IPS-20b (cell line): ENCODE results near the gene ARHGAP15.

ENCODE experiments used
- H3K27ac ChIP-seq: one replicate; pipeline ENCODE4 v1.5.1; 2013; ENCODE audit warnings: low read length
- H3K27me3 ChIP-seq: 2 replicates; pipeline ENCODE4 v1.6.1; 2013; ENCODE audit warnings: mild to moderate bottlenecking, low read length, inconsistent platforms; ENCODE audit not compliant: insufficient read depth
- H3K36me3 ChIP-seq: 2 replicates; pipeline ENCODE4 v1.6.1; 2013; ENCODE audit warnings: low read depth, mild to moderate bottlenecking, inconsistent platforms, low read length, moderate library complexity; ENCODE audit not compliant: insufficient read depth
- H3K4me1 ChIP-seq: 2 replicates; pipeline ENCODE4 v1.6.1; 2013; ENCODE audit warnings: mild to moderate bottlenecking, control low read depth, inconsistent platforms, low read length, moderate library complexity; ENCODE audit not compliant: insufficient read depth
- H3K4me3 ChIP-seq: 2 replicates; pipeline ENCODE4 v1.5.1; 2013; ENCODE audit warnings: mild to moderate bottlenecking, low read length, inconsistent platforms
- H3K9ac ChIP-seq: 2 replicates; pipeline ENCODE4 v1.6.1; 2013; ENCODE audit warnings: low read depth, mild to moderate bottlenecking, inconsistent platforms, low read length, moderate library complexity
- H3K9me3 ChIP-seq: 2 replicates; pipeline ENCODE4 v1.6.1; 2013; ENCODE audit warnings: mild to moderate bottlenecking, low read depth, low read length, inconsistent platforms; ENCODE audit not compliant: insufficient read depth

ARHGAP15 gene

DNA sequence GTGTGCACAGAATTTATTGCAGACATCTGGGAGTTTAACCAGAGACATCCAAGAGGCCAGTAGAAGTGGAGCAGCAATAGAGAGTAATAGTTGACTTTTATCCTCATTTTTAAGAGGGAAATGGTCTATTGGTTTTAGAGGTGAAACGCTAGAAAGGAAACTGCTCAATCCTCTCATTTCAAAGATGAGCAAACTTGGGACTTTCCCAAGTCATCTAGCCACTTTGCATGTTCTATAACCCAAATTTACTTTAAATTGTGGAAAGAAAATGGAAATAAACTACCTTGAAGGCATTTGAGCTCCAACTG is 601.7 kb downstream of the ARHGAP15 start:
- H3K27me3 ChIP-seq: no peaks in the 10 kb centered on the region
- no peak overlapping the region for H3K4me3 ChIP-seq
- no peak overlapping the region for H3K9ac ChIP-seq
- H3K27ac ChIP-seq: no peak overlapping the region
- H3K9me3 ChIP-seq: no peaks in the 10 kb centered on the region
- H3K4me1 ChIP-seq: peaks cover 4% of the 10 kb centered on the region; the same call in 1 of the 2 replicates
- H3K36me3 ChIP-seq: no peaks in the 10 kb centered on the region

DNA sequence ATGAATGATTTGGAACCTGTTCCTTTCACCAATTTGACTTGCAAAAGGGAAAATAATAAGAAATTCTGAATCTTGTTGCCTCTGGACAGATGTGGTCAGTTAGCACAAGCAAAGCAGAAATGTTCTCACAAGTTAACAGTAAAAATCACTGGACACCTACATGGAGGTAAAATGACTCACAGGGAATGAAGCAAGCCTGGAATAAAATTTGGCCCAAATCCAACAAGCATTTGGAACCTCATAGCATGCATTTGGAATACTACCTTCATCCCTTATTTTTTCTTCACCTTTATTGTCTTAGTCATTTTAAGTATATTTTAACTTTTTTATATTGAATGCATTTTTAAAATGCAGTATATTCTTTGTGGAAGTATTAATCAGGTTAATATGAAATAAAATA is 602.9 kb downstream of the ARHGAP15 start:
- H3K4me3 ChIP-seq: no peak overlapping the region
- no peaks in the 10 kb centered on the region for H3K36me3 ChIP-seq
- no peaks in the 10 kb centered on the region for H3K9me3 ChIP-seq
- H3K27me3 ChIP-seq: no peaks in the 10 kb centered on the region
- peaks cover 4% of the 10 kb centered on the region; the same call in 1 of the 2 replicates for H3K4me1 ChIP-seq
- H3K27ac ChIP-seq: no peak overlapping the region
- no peak overlapping the region for H3K9ac ChIP-seq

DNA sequence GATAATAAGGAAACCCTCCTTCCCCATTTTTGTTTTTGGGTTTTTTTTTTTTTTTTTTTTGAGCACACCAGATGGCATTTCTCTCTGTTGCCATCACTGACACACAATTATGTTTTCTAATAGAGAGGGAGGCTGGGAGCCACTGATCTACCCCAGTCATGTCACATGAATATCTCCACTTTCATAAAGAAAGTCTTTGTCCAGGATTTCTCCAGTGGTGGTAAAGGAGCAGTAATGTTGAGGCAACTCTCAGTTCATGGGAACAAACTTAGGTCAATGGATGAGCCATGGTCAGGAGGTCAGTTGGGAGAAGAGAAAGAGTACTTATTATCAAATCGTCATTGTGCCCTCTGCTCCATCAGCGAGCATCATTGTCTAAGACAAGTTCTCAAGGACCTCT is 603.7 kb downstream of the ARHGAP15 start:
- Histone ChIP-seq H3K9ac (no peak overlapping the region), H3K4me3 (no peak overlapping the region), H3K27ac (no peak overlapping the region), H3K9me3 (no peaks in the 10 kb centered on the region), H3K4me1 (peaks cover 4% of the 10 kb centered on the region; the same call in 1 of the 2 replicates), H3K27me3 (no peaks in the 10 kb centered on the region), H3K36me3 (no peaks in the 10 kb centered on the region)

DNA sequence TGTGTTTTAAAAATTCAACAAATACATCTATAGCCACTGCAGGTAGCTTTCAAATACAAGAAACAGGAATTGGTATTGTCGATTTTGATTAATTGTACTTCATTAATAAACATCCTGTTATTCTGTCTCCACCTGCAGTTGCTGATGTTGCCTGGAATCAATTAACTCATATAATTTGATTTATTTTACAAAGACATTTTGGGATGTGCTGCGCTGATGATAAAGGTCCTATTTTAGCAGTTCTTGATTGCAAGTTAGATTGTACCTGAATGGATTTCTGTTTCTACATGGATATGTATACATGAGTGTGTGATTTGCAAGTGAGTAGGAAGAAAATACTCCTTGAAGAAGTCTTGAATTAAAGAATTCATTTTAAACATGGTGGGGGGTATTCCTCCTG is 605.3 kb downstream of the ARHGAP15 start:
- Histone ChIP-seq H3K4me1 (no peaks in the 10 kb centered on the region; the same call in 1 of the 2 replicates), H3K27ac (no peak overlapping the region), H3K27me3 (no peaks in the 10 kb centered on the region), H3K4me3 (no peak overlapping the region), H3K9ac (no peak overlapping the region), H3K9me3 (no peaks in the 10 kb centered on the region), H3K36me3 (no peaks in the 10 kb centered on the region)

DNA sequence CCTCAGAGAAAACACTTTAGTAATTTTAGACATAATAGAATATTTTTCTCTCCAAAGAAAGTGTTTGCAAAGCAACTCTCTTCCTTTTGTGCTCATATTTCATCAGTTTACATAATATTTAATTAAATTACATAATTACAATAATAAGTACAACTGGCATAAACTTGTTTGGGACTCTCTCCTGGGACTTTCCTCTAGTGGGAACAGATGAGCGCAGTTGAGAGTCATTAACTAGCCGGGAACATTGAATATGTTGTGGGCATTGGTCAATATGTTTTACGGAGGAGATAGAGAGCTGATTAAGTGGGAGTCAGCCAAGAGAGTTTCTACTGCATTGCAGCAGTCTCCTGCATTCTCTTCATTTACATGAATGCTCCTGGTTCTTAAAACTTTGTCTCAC is 607.7 kb downstream of the ARHGAP15 start:
- H3K4me1 ChIP-seq: peaks cover 8% of the 10 kb centered on the region; the same call in 1 of the 2 replicates
- H3K9ac ChIP-seq: no peak overlapping the region
- no peaks in the 10 kb centered on the region for H3K36me3 ChIP-seq
- no peaks in the 10 kb centered on the region for H3K27me3 ChIP-seq
- H3K4me3 ChIP-seq: no peak overlapping the region
- no peaks in the 10 kb centered on the region for H3K9me3 ChIP-seq
- H3K27ac ChIP-seq: no peak overlapping the region

DNA sequence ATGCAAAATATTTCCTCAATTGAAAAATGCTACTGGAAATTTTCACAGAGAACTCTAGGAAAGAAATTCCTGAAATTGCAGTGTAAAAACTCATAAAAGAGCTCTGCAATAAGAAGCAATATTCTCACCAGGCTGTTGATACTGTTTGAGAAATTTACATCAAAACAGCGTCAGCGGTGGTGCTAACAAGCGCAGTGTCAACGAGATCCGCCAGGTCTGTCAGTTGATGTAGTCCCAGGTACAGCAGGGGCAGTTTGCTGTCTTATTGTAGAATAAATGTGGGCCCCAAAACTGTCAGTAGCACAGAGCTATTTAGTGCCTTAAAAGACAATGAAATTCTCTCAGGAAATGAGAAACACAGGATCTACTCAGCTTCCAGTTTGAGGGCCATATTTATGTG is 611.2 kb downstream of the ARHGAP15 start:
- Histone ChIP-seq H3K27me3 (no peaks in the 10 kb centered on the region), H3K4me1 (peaks cover 10% of the 10 kb centered on the region; the same call in 1 of the 2 replicates), H3K36me3 (no peaks in the 10 kb centered on the region), H3K9me3 (no peaks in the 10 kb centered on the region), H3K9ac (no peak overlapping the region), H3K4me3 (no peak overlapping the region), H3K27ac (no peak overlapping the region)

DNA sequence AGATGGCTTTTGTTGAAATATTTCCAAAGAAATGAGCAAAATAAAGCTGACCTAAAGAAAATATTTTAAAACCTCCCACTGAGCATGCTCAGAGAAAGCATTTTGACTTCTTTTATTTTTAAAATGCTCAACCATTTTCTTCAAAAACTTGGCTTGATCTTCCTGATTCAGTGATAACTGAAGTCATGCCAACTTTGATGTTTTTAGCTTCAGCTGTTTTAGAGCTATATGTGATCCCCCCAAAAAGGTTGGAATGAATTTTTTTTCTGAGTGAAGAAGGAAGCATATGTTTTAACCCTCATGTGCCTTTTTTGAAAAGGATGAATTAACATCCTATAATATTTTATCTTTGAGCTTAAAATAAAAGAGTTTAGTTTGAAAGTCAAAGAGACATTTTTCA is 612.0 kb downstream of the ARHGAP15 start:
- no peaks in the 10 kb centered on the region for H3K36me3 ChIP-seq

DNA sequence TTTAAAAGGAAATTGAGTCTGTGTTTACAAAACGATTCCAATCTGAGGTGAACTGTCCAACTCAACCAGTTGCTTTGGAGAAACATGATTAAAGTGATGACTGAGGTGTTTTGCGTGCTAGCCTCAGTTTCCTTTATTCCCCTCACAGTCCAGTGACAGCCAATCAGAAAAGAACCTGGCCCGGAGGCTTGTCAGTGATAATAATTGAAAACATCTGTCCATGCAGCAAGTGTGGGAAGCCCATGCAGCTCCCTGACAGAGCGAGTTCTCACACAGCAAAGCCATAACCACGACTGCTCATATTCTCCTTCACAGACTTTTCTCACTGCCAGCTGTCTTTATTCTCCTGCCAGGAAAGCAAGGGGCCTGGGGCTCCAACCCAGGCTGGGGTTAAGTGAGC is 613.4 kb downstream of the ARHGAP15 start:
- Histone ChIP-seq H3K9ac (no peak overlapping the region), H3K4me3 (no peak overlapping the region), H3K4me1 (peaks cover 10% of the 10 kb centered on the region; the same call in 1 of the 2 replicates), H3K27ac (no peak overlapping the region), H3K27me3 (no peaks in the 10 kb centered on the region), H3K9me3 (no peaks in the 10 kb centered on the region), H3K36me3 (no peaks in the 10 kb centered on the region)

More for the DNA sequence above, 612.0 kb downstream of the ARHGAP15 start:
- Histone ChIP-seq H3K27me3 (no peaks in the 10 kb centered on the region), H3K4me1 (peaks cover 10% of the 10 kb centered on the region; the same call in 1 of the 2 replicates), H3K9ac (no peak overlapping the region), H3K4me3 (no peak overlapping the region), H3K27ac (no peak overlapping the region), H3K9me3 (no peaks in the 10 kb centered on the region)

DNA sequence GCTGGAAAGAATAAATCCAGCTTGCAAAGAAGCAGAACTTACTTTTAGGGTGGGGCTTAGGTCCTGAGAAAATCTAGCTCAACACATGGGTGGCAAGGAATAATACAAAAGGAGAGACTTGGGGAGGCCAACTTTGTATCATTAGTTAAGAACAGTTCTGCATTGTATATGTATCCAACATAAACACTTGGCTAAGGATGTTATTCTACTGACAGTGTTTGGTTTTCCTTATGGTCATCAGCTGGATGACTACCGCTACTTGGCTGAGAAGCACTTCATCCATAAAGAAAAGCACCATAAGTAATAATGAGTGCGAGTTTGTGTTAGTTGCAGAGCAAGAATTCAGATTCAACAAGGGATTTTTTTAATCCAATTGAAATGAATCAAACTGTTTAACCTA is 614.9 kb downstream of the ARHGAP15 start:
- Histone ChIP-seq H3K36me3 (no peaks in the 10 kb centered on the region), H3K4me3 (no peak overlapping the region), H3K9me3 (no peaks in the 10 kb centered on the region), H3K27me3 (no peaks in the 10 kb centered on the region), H3K4me1 (peaks cover 10% of the 10 kb centered on the region; the same call in 1 of the 2 replicates), H3K9ac (no peak overlapping the region), H3K27ac (no peak overlapping the region)

DNA sequence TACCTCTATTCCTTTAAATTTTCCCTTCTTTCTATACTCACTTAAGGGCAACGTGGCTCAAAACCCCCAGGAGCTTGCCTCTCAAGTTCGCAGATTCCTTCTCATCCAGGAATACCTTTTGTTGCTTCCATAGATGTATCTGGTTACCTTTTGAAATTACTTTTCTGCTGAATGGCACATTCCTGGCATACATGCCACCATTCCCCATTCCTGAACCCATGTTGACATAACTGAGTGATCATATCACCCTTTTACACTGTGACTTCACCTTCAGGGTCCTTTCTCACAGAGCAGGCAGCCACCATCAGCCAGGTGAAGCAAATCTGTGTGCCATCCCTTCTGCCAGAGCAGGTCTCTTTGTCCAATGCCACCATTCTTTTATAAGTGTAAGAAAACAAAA is 615.8 kb downstream of the ARHGAP15 start:
- Histone ChIP-seq H3K4me1 (peaks cover 9% of the 10 kb centered on the region; the same call in 1 of the 2 replicates), H3K27ac (no peak overlapping the region), H3K4me3 (no peak overlapping the region), H3K27me3 (no peaks in the 10 kb centered on the region), H3K9ac (no peak overlapping the region), H3K36me3 (no peaks in the 10 kb centered on the region), H3K9me3 (no peaks in the 10 kb centered on the region)

DNA sequence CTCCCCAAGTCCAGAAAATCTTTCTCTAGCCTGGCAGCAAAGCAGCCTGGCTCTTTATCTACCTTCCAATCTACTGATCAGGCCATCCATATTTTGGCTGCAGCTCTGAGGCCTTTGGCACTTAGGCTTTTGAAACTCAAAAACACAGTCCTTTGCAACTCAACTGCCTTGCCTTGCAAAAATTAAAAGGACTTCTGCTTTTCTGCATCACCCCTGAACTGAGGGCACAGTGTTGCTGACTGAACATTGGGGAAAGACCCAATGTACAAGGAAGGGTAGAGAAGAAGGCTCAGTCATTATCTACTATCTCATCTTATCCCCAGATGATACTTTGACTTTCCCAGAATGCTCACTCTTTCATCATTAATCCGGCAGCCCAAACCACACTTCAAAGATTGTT is 625.5 kb downstream of the ARHGAP15 start:
- Histone ChIP-seq H3K36me3 (no peaks in the 10 kb centered on the region), H3K27me3 (no peaks in the 10 kb centered on the region), H3K9me3 (no peaks in the 10 kb centered on the region), H3K4me1 (peaks cover 22% of the 10 kb centered on the region), H3K27ac (no peak overlapping the region), H3K4me3 (no peak overlapping the region), H3K9ac (no peak overlapping the region)

DNA sequence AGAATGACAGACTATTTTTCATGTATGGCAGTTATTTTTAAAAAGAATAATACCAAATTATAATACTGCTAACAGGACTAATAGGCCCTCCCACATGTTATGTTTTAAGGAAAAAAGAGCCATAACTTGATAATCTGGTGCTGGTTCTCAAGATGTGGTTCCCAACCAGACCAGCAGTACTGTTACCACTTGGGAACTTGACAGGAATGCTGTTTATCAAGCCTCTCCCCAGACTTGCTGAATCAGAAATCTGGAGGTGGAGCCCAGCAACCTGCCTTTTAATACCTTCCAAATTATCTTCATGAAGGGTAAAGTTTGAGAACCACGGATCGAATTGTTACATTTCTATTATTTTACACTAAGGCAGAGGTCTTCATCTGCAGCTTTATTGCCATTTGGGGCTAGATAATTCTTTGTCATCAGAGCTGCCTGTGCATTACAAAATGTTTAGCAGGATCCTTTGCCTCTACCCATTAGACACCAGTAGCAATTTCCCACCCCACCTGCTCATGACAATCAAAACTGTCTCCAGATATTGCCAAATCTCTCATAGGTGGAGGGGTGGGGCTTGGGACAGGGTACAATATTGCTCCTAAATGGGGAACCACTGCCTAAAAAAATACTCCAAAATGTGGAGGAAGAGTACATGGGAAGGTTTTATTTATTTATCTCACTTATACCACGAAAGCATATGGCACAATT is 629.6 kb downstream of the ARHGAP15 start:
- no peaks in the 10 kb centered on the region for H3K9me3 ChIP-seq
- peaks cover 54% of the 10 kb centered on the region for H3K4me1 ChIP-seq
- no peaks in the 10 kb centered on the region for H3K27me3 ChIP-seq
- no peak overlapping the region; the same call in 1 of the 2 replicates for H3K9ac ChIP-seq
- H3K36me3 ChIP-seq: no peaks in the 10 kb centered on the region
- no peak overlapping the region for H3K27ac ChIP-seq
- no peak overlapping the region for H3K4me3 ChIP-seq
